Urinary bladder (tissue), 2 donors: ENCODE data around the gene ZCWPW1. TPM values are rescaled to one million over a fixed set of nuclear protein-coding genes. Genes with fewer than 3 reads are reported as not detected.

Experiments used
- polyA plus RNA-seq: library from polyadenylated mRNA; stranded (reverse); fragments of 200-250 nt; gene quantifications from one replicate; pipeline ENCODE4 v1.2.3, GENCODE V29; 2013
- total RNA-seq: library from RNA; depleted of rRNA; stranded (reverse); fragments of >200 nt; gene quantifications from one replicate; pipeline ENCODE4 v1.2.3, GENCODE V29; 2014
- donor health status: healthy.

ZCWPW1 gene
- total and polyA plus RNA-seq, 2 donors = 4.2 to 8.7 TPM

Other genes with a start within 250 kb of the ZCWPW1 start
- gene PVRIG, start 208.8 kb downstream of the ZCWPW1 start, total RNA-seq = 0.21 TPM
- 0.77 TPM for gene PVRIG, start 208.8 kb downstream of the ZCWPW1 start, polyA plus RNA-seq
- gene SPDYE3, start 121.0 kb downstream of the ZCWPW1 start, total RNA-seq = not detected
- gene SPDYE3, start 121.0 kb downstream of the ZCWPW1 start, polyA plus RNA-seq = 0.10 TPM
- gene PILRB, start 70.6 kb downstream of the ZCWPW1 start, total RNA-seq = 16.3 TPM
- gene PILRB, start 70.6 kb downstream of the ZCWPW1 start, polyA plus RNA-seq = 34.4 TPM
- 2.2 TPM for gene PILRA, start 55.2 kb downstream of the ZCWPW1 start, total RNA-seq
- gene PILRA, start 55.2 kb downstream of the ZCWPW1 start, polyA plus RNA-seq = 27.8 TPM
- gene MEPCE, start 1.1 kb upstream of the ZCWPW1 start, total RNA-seq = 22.6 TPM
- 40.4 TPM for gene MEPCE, start 1.1 kb upstream of the ZCWPW1 start, polyA plus RNA-seq
- gene PPP1R35, start 7.8 kb upstream of the ZCWPW1 start, total RNA-seq = 5.1 TPM
- gene PPP1R35, start 7.8 kb upstream of the ZCWPW1 start, polyA plus RNA-seq = 33.6 TPM
- not detected for gene SPACDR, start 35.6 kb upstream of the ZCWPW1 start, total RNA-seq
- gene SPACDR, start 35.6 kb upstream of the ZCWPW1 start, polyA plus RNA-seq = 0.62 TPM
- 16.6 TPM for gene TSC22D4, start 50.5 kb upstream of the ZCWPW1 start, total RNA-seq
- 49.6 TPM for gene TSC22D4, start 50.5 kb upstream of the ZCWPW1 start, polyA plus RNA-seq
- gene NYAP1, start 55.2 kb upstream of the ZCWPW1 start, total RNA-seq = 1.6 TPM
- gene NYAP1, start 55.2 kb upstream of the ZCWPW1 start, polyA plus RNA-seq = 1.5 TPM
- gene AGFG2, start 110.5 kb upstream of the ZCWPW1 start, total RNA-seq = 9.9 TPM
- gene AGFG2, start 110.5 kb upstream of the ZCWPW1 start, polyA plus RNA-seq = 36.6 TPM
- not detected for gene SAP25, start 145.2 kb upstream of the ZCWPW1 start, total RNA-seq
- 2.5 TPM for gene SAP25, start 145.2 kb upstream of the ZCWPW1 start, polyA plus RNA-seq
- gene LRCH4, start 157.4 kb upstream of the ZCWPW1 start, total RNA-seq = 13.7 TPM
- 33.0 TPM for gene LRCH4, start 157.4 kb upstream of the ZCWPW1 start, polyA plus RNA-seq
- gene FBXO24, start 157.6 kb upstream of the ZCWPW1 start, total RNA-seq = 1.6 TPM
- gene FBXO24, start 157.6 kb upstream of the ZCWPW1 start, polyA plus RNA-seq = 0.57 TPM
- gene PCOLCE, start 173.7 kb upstream of the ZCWPW1 start, total RNA-seq = 124 TPM
- 89.5 TPM for gene PCOLCE, start 173.7 kb upstream of the ZCWPW1 start, polyA plus RNA-seq
- gene MOSPD3, start 183.8 kb upstream of the ZCWPW1 start, total RNA-seq = 5.3 TPM
- 30.4 TPM for gene MOSPD3, start 183.8 kb upstream of the ZCWPW1 start, polyA plus RNA-seq
- gene TFR2, start 212.8 kb upstream of the ZCWPW1 start, total RNA-seq = 0.69 TPM
- gene TFR2, start 212.8 kb upstream of the ZCWPW1 start, polyA plus RNA-seq = 0.81 TPM
- 0.69 TPM for gene ACTL6B, start 227.7 kb upstream of the ZCWPW1 start, total RNA-seq
- 0.19 TPM for gene ACTL6B, start 227.7 kb upstream of the ZCWPW1 start, polyA plus RNA-seq
- gene GNB2, start 245.0 kb upstream of the ZCWPW1 start, total RNA-seq = 51.2 TPM
- gene GNB2, start 245.0 kb upstream of the ZCWPW1 start, polyA plus RNA-seq = 279 TPM